Lower leg skin (tissue), 4 donors: ENCODE measurements around the gene DSP. TPM values are rescaled to one million over a fixed set of nuclear protein-coding genes. Genes with fewer than 3 reads are reported as not detected.

Experiments
- DNase-seq, 2 donors: peaks; one replicate each; pipeline ENCODE4 v3.0.0-alpha.2; 2019; ENCODE audit warnings: low spot score in 2 of 2
- H3K4me3 ChIP-seq: fragments of 200-600 bp; sonication (generic); 2 replicates; pipeline ENCODE4 v1.5.1; 2017; ENCODE audit warnings: mild to moderate bottlenecking, low read depth; ENCODE audit not compliant: poor library complexity, severe bottlenecking
- POLR2A ChIP-seq, 2 donors: fragments of 450-650 bp; IDR thresholded peaks; one replicate each; pipeline ENCODE4 v1.6.1; 2016 to 2017; ENCODE audit warnings: antibody characterized with exemption in 2 of 2, mild to moderate bottlenecking in 1 of 2, moderate library complexity in 1 of 2
- WGBS, 2 donors: methylation state at CpG; one replicate each; pipeline ENCODE4 v1.1.5; 2018; 5-methylcytosine and 5-hydroxymethylcytosine counted together
- intact Hi-C: fragments of 100-400 bp; cut with DNase I; formaldehyde crosslinking; loops from one replicate; pipeline ENCODE4 v1.15.0; 2023; ENCODE audit warnings: low total_unique reads
- total RNA-seq, 4 donors: library from RNA; depleted of rRNA; stranded (reverse); fragments of >200 nt; gene quantifications; one replicate each; pipeline ENCODE4 v1.1.0, GENCODE V29; 2016
- TF ChIP-seq, protein P1 (sequence below), 3 donors: fragments of 450-650 bp; IDR thresholded peaks; one replicate each; pipeline ENCODE4 v1.5.1; 2016; ENCODE audit warnings: antibody characterized with exemption in 3 of 3, mild to moderate bottlenecking in 3 of 3, moderate library complexity in 2 of 3

The DSP gene
- total RNA-seq, 4 donors from 2014 or later, result 2,143 to 2,497 (median 2,321) TPM

DNA sequence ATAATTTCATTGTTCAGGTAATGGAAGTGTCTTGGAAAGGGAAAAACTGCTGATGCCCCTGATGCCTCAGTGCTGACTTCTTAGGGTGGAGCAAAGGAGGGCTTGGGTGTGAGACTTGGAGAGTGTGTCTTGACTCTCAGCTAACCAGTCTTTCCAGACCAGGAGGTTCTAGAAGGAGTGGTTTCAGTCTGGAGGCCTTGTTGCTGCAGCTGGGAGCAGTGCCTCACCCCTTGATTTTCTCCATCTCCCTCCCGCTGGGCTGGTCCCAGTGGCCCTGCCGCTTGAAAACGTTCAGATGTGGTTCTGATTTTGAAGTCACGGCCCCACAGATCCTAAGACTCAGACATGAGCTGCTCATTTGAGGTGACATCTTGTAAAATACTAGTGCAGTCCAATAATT lies 5.4 kb downstream of the DSP start:
- 49 to 52% methylated on average over 4 of the region's 4 CpGs for WGBS, 2 donors
- intact Hi-C loops, result no loop called here
- no peak overlapping the region for H3K4me3 ChIP-seq
- TF ChIP-seq, protein P1, sequence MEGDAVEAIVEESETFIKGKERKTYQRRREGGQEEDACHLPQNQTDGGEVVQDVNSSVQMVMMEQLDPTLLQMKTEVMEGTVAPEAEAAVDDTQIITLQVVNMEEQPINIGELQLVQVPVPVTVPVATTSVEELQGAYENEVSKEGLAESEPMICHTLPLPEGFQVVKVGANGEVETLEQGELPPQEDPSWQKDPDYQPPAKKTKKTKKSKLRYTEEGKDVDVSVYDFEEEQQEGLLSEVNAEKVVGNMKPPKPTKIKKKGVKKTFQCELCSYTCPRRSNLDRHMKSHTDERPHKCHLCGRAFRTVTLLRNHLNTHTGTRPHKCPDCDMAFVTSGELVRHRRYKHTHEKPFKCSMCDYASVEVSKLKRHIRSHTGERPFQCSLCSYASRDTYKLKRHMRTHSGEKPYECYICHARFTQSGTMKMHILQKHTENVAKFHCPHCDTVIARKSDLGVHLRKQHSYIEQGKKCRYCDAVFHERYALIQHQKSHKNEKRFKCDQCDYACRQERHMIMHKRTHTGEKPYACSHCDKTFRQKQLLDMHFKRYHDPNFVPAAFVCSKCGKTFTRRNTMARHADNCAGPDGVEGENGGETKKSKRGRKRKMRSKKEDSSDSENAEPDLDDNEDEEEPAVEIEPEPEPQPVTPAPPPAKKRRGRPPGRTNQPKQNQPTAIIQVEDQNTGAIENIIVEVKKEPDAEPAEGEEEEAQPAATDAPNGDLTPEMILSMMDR (IDR thresholded peaks at IDR 0.05), result no peak
- TF ChIP-seq POLR2A (IDR thresholded peaks at IDR 0.05), result no peak
- no peak for DNase-seq

DNA sequence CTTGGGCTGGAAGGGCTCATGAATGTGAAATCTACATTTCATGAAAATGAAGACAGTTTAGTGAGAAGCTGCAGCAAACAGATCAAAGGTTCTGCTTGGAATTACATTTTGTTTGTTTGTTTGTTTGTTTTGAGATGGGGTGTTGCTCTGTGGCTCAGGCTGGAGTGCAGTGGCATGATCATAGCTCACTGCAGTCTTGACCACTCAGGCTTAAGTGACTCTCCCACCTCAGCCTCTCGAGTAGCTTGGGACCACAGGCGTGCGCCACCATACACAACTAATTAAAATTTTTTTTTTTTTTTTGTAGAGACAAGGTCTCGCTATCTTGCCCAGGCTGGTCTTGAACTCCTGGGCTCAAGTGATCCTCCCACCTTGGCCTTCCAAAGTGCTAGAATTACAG lies 5.8 kb downstream of the DSP start:
- TF ChIP-seq, protein P1 (IDR thresholded peaks at IDR 0.05), result no peak
- no peak for TF ChIP-seq POLR2A (IDR thresholded peaks at IDR 0.05)
- no peak overlapping the region for H3K4me3 ChIP-seq
- intact Hi-C loops, result no loop called here
- WGBS, 2 donors, result 60 to 66% methylated on average over 4 of the region's 4 CpGs
- no peak for DNase-seq

DNA sequence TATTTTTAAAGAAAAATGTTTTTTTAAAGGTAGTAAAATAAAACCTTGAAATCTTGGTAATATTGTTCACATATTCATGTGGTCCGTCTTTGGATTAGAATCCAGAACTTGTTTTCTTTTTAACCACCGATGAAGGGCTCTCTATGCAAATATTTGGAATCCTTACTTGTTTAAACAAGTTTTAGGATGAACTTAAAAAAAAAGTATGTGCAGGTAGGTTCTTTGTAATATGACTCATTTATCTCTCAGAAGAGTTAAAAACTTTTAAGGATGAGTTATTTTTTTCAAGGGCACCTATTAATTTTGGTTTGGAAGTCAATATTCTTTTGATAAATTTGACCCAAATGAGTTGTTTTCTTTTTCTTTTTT lies 8.9 kb downstream of the DSP start:
- no peak for TF ChIP-seq POLR2A (IDR thresholded peaks at IDR 0.05)
- TF ChIP-seq, protein P1 (IDR thresholded peaks at IDR 0.05), result no peak
- intact Hi-C loops, result no loop called here
- no peak for DNase-seq
- no peak overlapping the region for H3K4me3 ChIP-seq
- 47 to 50% methylated on average over 2 of the region's 2 CpGs for WGBS, 2 donors

DNA sequence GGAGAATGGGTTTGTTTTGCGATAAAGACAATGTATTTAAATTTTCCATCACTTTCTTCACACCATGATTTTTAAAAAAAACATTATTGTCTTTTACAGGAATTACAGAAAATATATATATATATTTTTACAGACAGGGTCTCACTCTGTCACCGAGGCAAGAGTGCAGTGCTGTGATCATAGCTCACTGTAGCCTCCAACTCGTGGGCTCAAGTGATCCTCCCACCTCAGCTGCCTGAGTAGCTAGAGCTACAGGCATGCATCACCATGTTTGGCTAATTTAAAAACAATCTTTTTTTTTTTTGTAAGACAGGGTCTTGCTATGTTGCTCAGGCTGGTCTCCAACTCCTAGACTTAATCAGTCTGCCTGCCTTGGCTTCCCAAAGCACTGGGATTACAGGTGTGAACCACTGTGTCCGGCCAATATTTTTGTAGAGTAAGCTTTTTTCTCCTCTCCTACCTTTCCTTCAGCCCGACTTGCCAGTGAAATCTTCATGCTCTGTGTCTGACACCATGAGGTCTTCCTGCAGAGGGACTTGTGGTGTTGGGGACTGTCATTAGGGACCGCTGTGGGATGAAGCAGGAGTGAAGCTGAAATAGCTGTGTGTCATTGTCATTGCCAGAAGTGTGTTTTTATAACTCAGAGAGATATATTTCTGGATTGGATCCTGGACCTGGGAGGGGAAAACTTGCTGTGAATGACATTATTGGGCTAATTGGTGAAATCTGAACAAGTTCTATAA lies 13.2 kb downstream of the DSP start:
- no peak for TF ChIP-seq POLR2A (IDR thresholded peaks at IDR 0.05)
- TF ChIP-seq, protein P1 (IDR thresholded peaks at IDR 0.05), result no peak

DNA sequence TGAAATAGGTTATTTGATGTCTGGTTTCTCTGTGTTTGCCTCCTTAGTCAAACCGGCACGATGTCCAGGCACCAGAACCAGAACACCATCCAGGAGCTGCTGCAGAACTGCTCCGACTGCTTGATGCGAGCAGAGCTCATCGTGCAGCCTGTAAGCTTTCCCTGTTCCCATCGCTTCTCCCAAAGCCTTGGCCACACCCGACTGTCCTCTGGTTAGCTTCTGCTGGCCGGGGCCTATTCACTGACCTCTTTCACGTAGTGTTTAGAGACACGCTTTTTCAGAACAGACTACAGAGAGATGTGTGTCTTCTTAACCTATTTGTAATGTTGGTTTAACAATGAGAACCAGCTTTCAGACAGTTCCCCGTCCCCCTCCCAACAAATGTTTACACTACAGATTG lies 14.2 kb downstream of the DSP start:
- no peak overlapping the region for H3K4me3 ChIP-seq
- WGBS, 2 donors, result 56 to 66% methylated on average over 11 of the region's 11 CpGs
- TF ChIP-seq, protein P1 (IDR thresholded peaks at IDR 0.05), result no peak
- TF ChIP-seq POLR2A (IDR thresholded peaks at IDR 0.05), result no peak
- DNase-seq, result no peak
- intact Hi-C loops, result no loop called here

More for the DNA sequence above, 13.2 kb downstream of the DSP start:
- H3K4me3 ChIP-seq, result no peak overlapping the region
- WGBS, 2 donors, result 46 to 47% methylated on average over 6 of the region's 6 CpGs
- intact Hi-C loops, result no loop called here
- DNase-seq, result no peak
